ENCODE measurements around the gene TMBIM1.

The TMBIM1 gene

GRCh38 chr2:218263817-218264641 lies 28.3 kb downstream of the TMBIM1 start:
- Histone ChIP-seq H3K4me1 (ENCODE audit: control insufficient read depth, insufficient read depth, low read length) (peaks cover 78% of the 10 kb centered on the region), H3K4me3 (ENCODE audit: low read length) (peak overlapping the region; percentile 37), H3K9me3 (ENCODE audit: control insufficient read depth, low read length) (no peaks in the 10 kb centered on the region), H3K36me3 (ENCODE audit: control insufficient read depth, insufficient read depth, low read length) (peaks cover 18% of the 10 kb centered on the region), H3K9ac (ENCODE audit: low read length) (peak overlapping the region; percentile 62), H3K27me3 (ENCODE audit: control insufficient read depth, insufficient read depth, low read length) (no peaks in the 10 kb centered on the region)

- H3K4me1 ChIP-seq (ENCODE audit: control insufficient read depth, insufficient read depth, low read length) = peaks cover 83% of the 10 kb centered on the region
- H3K9ac ChIP-seq (ENCODE audit: low read length) = peak overlapping the region; percentile 60
- H3K4me3 ChIP-seq (ENCODE audit: low read length) = no peak overlapping the region
- peaks cover 18% of the 10 kb centered on the region for H3K36me3 ChIP-seq (ENCODE audit: control insufficient read depth, insufficient read depth, low read length)
- no peaks in the 10 kb centered on the region for H3K27me3 ChIP-seq (ENCODE audit: control insufficient read depth, insufficient read depth, low read length)
- no peaks in the 10 kb centered on the region for H3K9me3 ChIP-seq (ENCODE audit: control insufficient read depth, low read length)
Observed at GRCh38 chr2:218262631-218263586, 29.4 kb downstream of the TMBIM1 start.

GRCh38 chr2:218262237-218262600 lies 30.1 kb downstream of the TMBIM1 start:
- Histone ChIP-seq H3K27me3 (ENCODE audit: control insufficient read depth, insufficient read depth, low read length) (no peaks in the 10 kb centered on the region), H3K36me3 (ENCODE audit: control insufficient read depth, insufficient read depth, low read length) (peaks cover 18% of the 10 kb centered on the region), H3K4me1 (ENCODE audit: control insufficient read depth, insufficient read depth, low read length) (peaks cover 83% of the 10 kb centered on the region), H3K4me3 (ENCODE audit: low read length) (no peak overlapping the region), H3K9me3 (ENCODE audit: control insufficient read depth, low read length) (no peaks in the 10 kb centered on the region), H3K9ac (ENCODE audit: low read length) (peak overlapping the region; percentile 30)

- no peak overlapping the region for H3K4me3 ChIP-seq (ENCODE audit: low read length)
- peak overlapping the region; percentile 57 for H3K9ac ChIP-seq (ENCODE audit: low read length)
- no peaks in the 10 kb centered on the region for H3K27me3 ChIP-seq (ENCODE audit: control insufficient read depth, insufficient read depth, low read length)
- H3K36me3 ChIP-seq (ENCODE audit: control insufficient read depth, insufficient read depth, low read length) = peaks cover 13% of the 10 kb centered on the region
- peaks cover 82% of the 10 kb centered on the region for H3K4me1 ChIP-seq (ENCODE audit: control insufficient read depth, insufficient read depth, low read length)
- H3K9me3 ChIP-seq (ENCODE audit: control insufficient read depth, low read length) = no peaks in the 10 kb centered on the region
Observed at GRCh38 chr2:218261423-218262236, 30.7 kb downstream of the TMBIM1 start.

GRCh38 chr2:218260742-218261422 lies 31.4 kb downstream of the TMBIM1 start, which contains the start of gene GPBAR1:
Gene GPBAR1, plus strand, starts transcription at chr2:218261015. Its CDS starts 1,710 bp downstream, at chr2:218262725.
- Histone ChIP-seq H3K9me3 (ENCODE audit: control insufficient read depth, low read length) (no peaks in the 10 kb centered on the region), H3K36me3 (ENCODE audit: control insufficient read depth, insufficient read depth, low read length) (peaks cover 6% of the 10 kb centered on the region), H3K4me1 (ENCODE audit: control insufficient read depth, insufficient read depth, low read length) (peaks cover 74% of the 10 kb centered on the region), H3K27me3 (ENCODE audit: control insufficient read depth, insufficient read depth, low read length) (no peaks in the 10 kb centered on the region), H3K4me3 (ENCODE audit: low read length) (no peak within 1 kb of the TSS), H3K9ac (ENCODE audit: low read length) (peak within 1 kb of the TSS; percentile 57)

- H3K27me3 ChIP-seq (ENCODE audit: control insufficient read depth, insufficient read depth, low read length) = no peaks in the 10 kb centered on the region
- no peak overlapping the region for H3K4me3 ChIP-seq (ENCODE audit: low read length)
- peak overlapping the region; percentile 57 for H3K9ac ChIP-seq (ENCODE audit: low read length)
- peaks cover 67% of the 10 kb centered on the region for H3K4me1 ChIP-seq (ENCODE audit: control insufficient read depth, insufficient read depth, low read length)
- no peaks in the 10 kb centered on the region for H3K9me3 ChIP-seq (ENCODE audit: control insufficient read depth, low read length)
- peaks cover 4% of the 10 kb centered on the region for H3K36me3 ChIP-seq (ENCODE audit: control insufficient read depth, insufficient read depth, low read length)
Observed at GRCh38 chr2:218260166-218260565, 32.1 kb downstream of the TMBIM1 start.

- Histone ChIP-seq H3K27me3 (ENCODE audit: control insufficient read depth, insufficient read depth, low read length) (no peaks in the 10 kb centered on the region), H3K9me3 (ENCODE audit: control insufficient read depth, low read length) (no peaks in the 10 kb centered on the region), H3K9ac (ENCODE audit: low read length) (peak overlapping the region; percentile 9), H3K4me1 (ENCODE audit: control insufficient read depth, insufficient read depth, low read length) (peaks cover 59% of the 10 kb centered on the region), H3K4me3 (ENCODE audit: low read length) (no peak overlapping the region), H3K36me3 (ENCODE audit: control insufficient read depth, insufficient read depth, low read length) (no peaks in the 10 kb centered on the region)
Observed at GRCh38 chr2:218259099-218259961, 33.0 kb downstream of the TMBIM1 start.

GRCh38 chr2:218257390-218257981 lies 34.8 kb downstream of the TMBIM1 start:
- Histone ChIP-seq H3K4me1 (ENCODE audit: control insufficient read depth, insufficient read depth, low read length) (peaks cover 40% of the 10 kb centered on the region), H3K27me3 (ENCODE audit: control insufficient read depth, insufficient read depth, low read length) (no peaks in the 10 kb centered on the region), H3K9me3 (ENCODE audit: control insufficient read depth, low read length) (no peaks in the 10 kb centered on the region), H3K4me3 (ENCODE audit: low read length) (no peak overlapping the region), H3K9ac (ENCODE audit: low read length) (no peak overlapping the region), H3K36me3 (ENCODE audit: control insufficient read depth, insufficient read depth, low read length) (peaks cover 9% of the 10 kb centered on the region)

- no peaks in the 10 kb centered on the region for H3K9me3 ChIP-seq (ENCODE audit: control insufficient read depth, low read length)
- peaks cover 33% of the 10 kb centered on the region for H3K4me1 ChIP-seq (ENCODE audit: control insufficient read depth, insufficient read depth, low read length)
- H3K9ac ChIP-seq (ENCODE audit: low read length) = no peak overlapping the region
- peaks cover 15% of the 10 kb centered on the region for H3K36me3 ChIP-seq (ENCODE audit: control insufficient read depth, insufficient read depth, low read length)
- H3K4me3 ChIP-seq (ENCODE audit: low read length) = no peak overlapping the region
- no peaks in the 10 kb centered on the region for H3K27me3 ChIP-seq (ENCODE audit: control insufficient read depth, insufficient read depth, low read length)
Observed at GRCh38 chr2:218256612-218257350, 35.5 kb downstream of the TMBIM1 start.

GRCh38 chr2:218255446-218255845 lies 36.9 kb downstream of the TMBIM1 start:
- Histone ChIP-seq H3K4me1 (ENCODE audit: control insufficient read depth, insufficient read depth, low read length) (peaks cover 20% of the 10 kb centered on the region), H3K4me3 (ENCODE audit: low read length) (no peak overlapping the region), H3K9me3 (ENCODE audit: control insufficient read depth, low read length) (no peaks in the 10 kb centered on the region), H3K36me3 (ENCODE audit: control insufficient read depth, insufficient read depth, low read length) (peaks cover 19% of the 10 kb centered on the region), H3K27me3 (ENCODE audit: control insufficient read depth, insufficient read depth, low read length) (no peaks in the 10 kb centered on the region), H3K9ac (ENCODE audit: low read length) (no peak overlapping the region)
